ENCODE data around the gene ACAA1.

GRCh38 chr3:38124324-38125122 lies 12.4 kb downstream of the ACAA1 start:
- TF ChIP-seq, protein P1, sequence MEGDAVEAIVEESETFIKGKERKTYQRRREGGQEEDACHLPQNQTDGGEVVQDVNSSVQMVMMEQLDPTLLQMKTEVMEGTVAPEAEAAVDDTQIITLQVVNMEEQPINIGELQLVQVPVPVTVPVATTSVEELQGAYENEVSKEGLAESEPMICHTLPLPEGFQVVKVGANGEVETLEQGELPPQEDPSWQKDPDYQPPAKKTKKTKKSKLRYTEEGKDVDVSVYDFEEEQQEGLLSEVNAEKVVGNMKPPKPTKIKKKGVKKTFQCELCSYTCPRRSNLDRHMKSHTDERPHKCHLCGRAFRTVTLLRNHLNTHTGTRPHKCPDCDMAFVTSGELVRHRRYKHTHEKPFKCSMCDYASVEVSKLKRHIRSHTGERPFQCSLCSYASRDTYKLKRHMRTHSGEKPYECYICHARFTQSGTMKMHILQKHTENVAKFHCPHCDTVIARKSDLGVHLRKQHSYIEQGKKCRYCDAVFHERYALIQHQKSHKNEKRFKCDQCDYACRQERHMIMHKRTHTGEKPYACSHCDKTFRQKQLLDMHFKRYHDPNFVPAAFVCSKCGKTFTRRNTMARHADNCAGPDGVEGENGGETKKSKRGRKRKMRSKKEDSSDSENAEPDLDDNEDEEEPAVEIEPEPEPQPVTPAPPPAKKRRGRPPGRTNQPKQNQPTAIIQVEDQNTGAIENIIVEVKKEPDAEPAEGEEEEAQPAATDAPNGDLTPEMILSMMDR (IDR thresholded peaks at IDR 0.05): no peak
- no peak for TF ChIP-seq POLR2A (IDR thresholded peaks at IDR 0.05)

Measured in uterus (tissue), 2 donors.